K562 (cell line): ENCODE results near the gene SPIB. TPM values are rescaled to one million over a fixed set of nuclear protein-coding genes. Genes with fewer than 3 reads are reported as not detected.

Experiments
- BMI1 ChIP-seq: fragments of 150-350 bp; IDR thresholded peaks from 2 replicates; pipeline ENCODE4 v1.6.1; 2014; ENCODE audit warnings: low read length
- CREB3 ChIP-seq: fragments of 450-650 bp; conservative IDR thresholded peaks from 2 replicates; pipeline ENCODE4 v1.6.1; 2016; ENCODE audit warnings: missing genetic modification characterization, low read depth, mild to moderate bottlenecking, missing compliant biosample characterization, moderate library complexity
- CTCFL ChIP-seq: IDR thresholded peaks from 2 replicates; pipeline ENCODE4 v1.6.1; 2011; ENCODE audit warnings: borderline replicate concordance, low read depth, mild to moderate bottlenecking, moderate library complexity, low read length; ENCODE audit not compliant: insufficient read depth, poor library complexity, severe bottlenecking
- HEY1 ChIP-seq: fragments of 250-450 bp; sonication (Bioruptor Pico); IDR thresholded peaks from 2 replicates; pipeline ENCODE4 v1.5.0; 2020; ENCODE audit warnings: mild to moderate bottlenecking, moderate library complexity, borderline replicate concordance
- HOMEZ ChIP-seq: fragments of 250-450 bp; sonication (Bioruptor Pico); IDR thresholded peaks from 2 replicates; pipeline ENCODE4 v1.4.0; 2020; ENCODE audit warnings: mild to moderate bottlenecking, moderate library complexity
- MBD1 ChIP-seq: fragments of 250-450 bp; sonication (Bioruptor Pico); IDR thresholded peaks from 2 replicates; pipeline ENCODE4 v1.8.0; 2022; ENCODE audit warnings: inconsistent platforms
- NCOA1 ChIP-seq: fragments of 450-650 bp; IDR thresholded peaks from 2 replicates; pipeline ENCODE4 v1.6.1; 2016; ENCODE audit warnings: low read depth
- POU5F1 ChIP-seq: fragments of 150-350 bp; IDR thresholded peaks from 2 replicates; pipeline ENCODE4 v1.6.1; 2014; ENCODE audit warnings: borderline replicate concordance, low read length, low read depth, mild to moderate bottlenecking; ENCODE audit not compliant: partially characterized antibody
- ZBTB40 ChIP-seq, 2 experiments: fragments of 450-650 bp in 1 of 2; sonication (generic) in 1 of 2; formaldehyde crosslinking in 1 of 2; IDR thresholded peaks; 2 replicates each; pipeline versions ENCODE4 v1.7.1 to v1.9.0; 2016 to 2022; ENCODE audit warnings: inconsistent platforms in 1 of 2, mild to moderate bottlenecking in 1 of 2, missing genetic modification reagents in 1 of 2
- polyA plus RNA-seq, 8 experiments: library from polyadenylated mRNA; depleted of rRNA in 4 of 8; stranded (reverse) in 5 of 8; unstranded in 3 of 8; fragments of >200 nt; fragmentation: Nextera tagmentation in 2 of 8; fragmentation: Illumina TruSeq in 1 of 8; extraction: Ambion mirVana in 2 of 8; extraction: Trizol in 1 of 8; gene quantifications; 2 replicates each; pipeline versions ENCODE4 v1.2.1 to v1.2.3, GENCODE V29; 2011 to 2014; ENCODE audit warnings: inconsistent platforms in 1 of 8, missing spikeins in 1 of 8
- total RNA-seq, 7 experiments: library from RNA; depleted of rRNA in 6 of 7; stranded (reverse); fragments of >200 nt in 6 of 7; fragmentation: Illumina TruSeq in 2 of 7; extraction: Trizol in 2 of 7; gene quantifications; 2 replicates each; pipeline versions ENCODE4 v1.2.1 to v1.2.3, GENCODE V29; 2011 to 2021; ENCODE audit warnings: low replicate concordance in 1 of 7

Gene SPIB
- total and polyA plus RNA-seq, 9 of the 15 experiments (the other 6 are each of a cell fraction or from before 2014, with no cell fraction given), result 0.06 to 1.0 (median 0.43) TPM; not detected in 1

- no peak for TF ChIP-seq BMI1
- TF ChIP-seq POU5F1, result no peak
- no peak for TF ChIP-seq CTCFL
- no peak for TF ChIP-seq HOMEZ (CRISPR knock-in tag)
- TF ChIP-seq ZBTB40 (IDR thresholded peaks at IDR 0.05), result peak; percentile 61
- TF ChIP-seq ZBTB40 (CRISPR knock-in tag; IDR thresholded peaks at IDR 0.05), result no peak
- no peak for TF ChIP-seq NCOA1
- TF ChIP-seq MBD1 (CRISPR knock-in tag), result no peak
- no peak for TF ChIP-seq CREB3 (tag)
- TF ChIP-seq HEY1, result no peak
Measured at GRCh38 chr19:50431343-50432220, 12.8 kb downstream of the SPIB start (continued).
